Vagina (tissue), 2 donors: ENCODE measurements around the gene ABHD8.

ENCODE experiments used
- POLR2AphosphoS5 ChIP-seq, 2 donors: sonication (generic); formaldehyde crosslinking; IDR thresholded peaks; one replicate each; pipeline ENCODE4 v1.9.0; 2017; ENCODE audit warnings: antibody characterized with exemption in 2 of 2, mild to moderate bottlenecking in 2 of 2, low read depth in 1 of 2; ENCODE audit not compliant: insufficient read depth in 1 of 2
- TF ChIP-seq, protein P1 (sequence below), 3 experiments: fragments of 450-650 bp in 2 of 3; fragments of 200-600 bp in 1 of 3; sonication (generic) in 1 of 3; IDR thresholded peaks; one replicate each; pipeline ENCODE4 v1.5.1; 2017 to 2019; ENCODE audit warnings: antibody characterized with exemption in 3 of 3, mild to moderate bottlenecking in 2 of 3, moderate library complexity in 2 of 3

DNA sequence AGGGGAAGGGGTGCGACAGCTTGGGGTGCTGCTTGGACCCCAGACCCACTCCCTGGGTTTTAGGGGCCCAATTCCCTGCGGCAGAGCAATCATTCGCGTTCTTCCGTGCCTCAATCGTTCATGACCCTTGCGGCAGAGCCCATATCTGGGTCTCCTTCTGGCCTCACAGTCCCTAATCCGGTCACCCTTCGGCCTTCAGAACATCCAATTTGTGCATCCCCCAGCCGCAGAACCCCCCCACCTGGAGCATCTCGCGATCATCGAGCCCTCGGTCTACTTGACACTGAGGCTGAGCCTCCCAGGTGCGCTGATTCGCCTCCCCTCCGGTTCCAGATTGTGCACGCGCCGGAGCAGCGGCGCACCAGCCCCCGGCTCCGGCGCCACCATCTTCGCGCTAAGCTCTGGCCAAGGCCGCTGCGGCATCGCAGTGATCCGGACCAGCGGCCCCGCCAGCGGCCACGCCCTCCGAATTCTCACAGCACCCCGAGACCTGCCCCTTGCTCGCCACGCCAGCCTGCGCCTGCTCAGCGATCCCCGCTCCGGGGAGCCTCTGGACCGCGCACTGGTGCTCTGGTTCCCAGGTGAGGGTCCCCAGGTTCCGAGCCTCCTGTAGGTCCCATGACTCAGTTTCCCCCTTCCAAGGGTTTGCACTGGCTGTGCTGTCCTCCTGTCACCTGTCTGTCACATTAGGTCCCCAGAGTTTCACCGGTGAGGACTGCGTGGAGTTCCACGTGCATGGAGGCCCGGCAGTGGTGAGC is 34.6 kb upstream of the ABHD8 start:
- TF ChIP-seq POLR2AphosphoS5 (IDR thresholded peaks at IDR 0.05; ENCODE audit: insufficient read depth in 1 of 2, low read depth in 1 of 2), result peak in 1 of 2 donors; percentile 12
- TF ChIP-seq, protein P1, sequence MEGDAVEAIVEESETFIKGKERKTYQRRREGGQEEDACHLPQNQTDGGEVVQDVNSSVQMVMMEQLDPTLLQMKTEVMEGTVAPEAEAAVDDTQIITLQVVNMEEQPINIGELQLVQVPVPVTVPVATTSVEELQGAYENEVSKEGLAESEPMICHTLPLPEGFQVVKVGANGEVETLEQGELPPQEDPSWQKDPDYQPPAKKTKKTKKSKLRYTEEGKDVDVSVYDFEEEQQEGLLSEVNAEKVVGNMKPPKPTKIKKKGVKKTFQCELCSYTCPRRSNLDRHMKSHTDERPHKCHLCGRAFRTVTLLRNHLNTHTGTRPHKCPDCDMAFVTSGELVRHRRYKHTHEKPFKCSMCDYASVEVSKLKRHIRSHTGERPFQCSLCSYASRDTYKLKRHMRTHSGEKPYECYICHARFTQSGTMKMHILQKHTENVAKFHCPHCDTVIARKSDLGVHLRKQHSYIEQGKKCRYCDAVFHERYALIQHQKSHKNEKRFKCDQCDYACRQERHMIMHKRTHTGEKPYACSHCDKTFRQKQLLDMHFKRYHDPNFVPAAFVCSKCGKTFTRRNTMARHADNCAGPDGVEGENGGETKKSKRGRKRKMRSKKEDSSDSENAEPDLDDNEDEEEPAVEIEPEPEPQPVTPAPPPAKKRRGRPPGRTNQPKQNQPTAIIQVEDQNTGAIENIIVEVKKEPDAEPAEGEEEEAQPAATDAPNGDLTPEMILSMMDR (IDR thresholded peaks at IDR 0.05), result no peak
